ENCODE measurements around the gene VTI1A.

The VTI1A gene

DNA sequence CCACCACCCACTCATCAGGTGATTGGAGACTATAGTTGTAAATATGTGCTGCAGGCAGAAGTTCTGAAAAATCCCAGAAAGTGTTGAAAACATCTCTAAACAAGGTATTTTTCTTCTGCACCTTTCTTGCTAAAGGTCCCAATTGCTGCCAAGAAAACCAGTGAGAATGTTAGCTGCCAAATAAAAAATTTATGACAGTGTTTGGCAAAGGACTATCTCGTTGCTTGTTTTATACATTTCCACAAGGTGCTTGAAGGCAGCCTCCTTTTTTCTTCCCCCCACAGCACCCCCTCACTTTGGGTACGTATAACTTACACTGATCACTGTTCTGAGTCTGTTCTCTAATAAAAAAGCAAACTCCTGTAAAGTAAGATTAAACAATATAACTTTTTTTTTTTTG lies 344.4 kb downstream of the VTI1A start:
- no peak for DNase-seq

- no peak for DNase-seq
Observed at GRCh38 chr10:112792487-112793201, 345.6 kb downstream of the VTI1A start.

- no peak for DNase-seq
Observed at GRCh38 chr10:112793202-112793921, 346.3 kb downstream of the VTI1A start.

DNA sequence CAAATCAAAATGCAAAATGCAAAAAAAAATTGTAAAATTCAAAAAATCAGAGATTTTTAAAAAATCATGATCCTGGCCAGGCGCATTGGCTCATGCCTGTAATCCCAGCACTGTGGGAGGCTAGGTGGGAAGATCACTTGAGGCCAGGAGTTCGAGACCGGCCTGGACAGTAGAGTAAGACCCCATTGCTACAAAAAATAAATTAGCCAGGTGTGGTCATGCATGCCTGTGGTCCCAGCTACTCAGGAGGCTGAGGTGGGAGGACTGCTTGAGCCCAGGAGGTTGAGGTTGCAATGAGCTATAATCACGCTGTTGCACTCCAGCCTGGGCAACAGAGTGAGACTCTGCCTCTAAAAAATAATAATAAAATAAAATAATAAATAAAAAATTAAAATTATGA lies 347.2 kb downstream of the VTI1A start:
- DNase-seq = no peak

DNA sequence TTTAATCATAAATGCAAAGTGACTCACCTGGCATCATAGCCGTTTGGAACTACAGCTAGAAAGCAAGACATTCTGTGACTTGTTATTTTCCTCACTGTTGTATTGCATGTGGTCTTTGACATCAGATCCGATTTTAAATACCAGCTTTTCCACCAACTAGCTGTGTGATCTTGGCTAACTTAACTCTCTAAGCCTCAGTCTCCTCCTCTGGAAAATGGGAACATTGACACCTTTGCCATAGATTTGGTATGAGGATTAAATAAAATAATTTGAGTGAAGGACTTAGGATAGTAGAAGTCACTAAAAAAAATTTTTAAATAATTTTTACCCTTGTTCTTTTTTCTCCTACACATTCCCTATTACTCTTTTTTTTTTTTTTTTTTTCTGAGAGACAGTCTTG lies 348.1 kb downstream of the VTI1A start:
- DNase-seq = no peak

GRCh38 chr10:112797197-112797596 lies 350.2 kb downstream of the VTI1A start:
- no peak for DNase-seq

GRCh38 chr10:112797855-112798254 lies 350.8 kb downstream of the VTI1A start:
- DNase-seq = no peak

DNA sequence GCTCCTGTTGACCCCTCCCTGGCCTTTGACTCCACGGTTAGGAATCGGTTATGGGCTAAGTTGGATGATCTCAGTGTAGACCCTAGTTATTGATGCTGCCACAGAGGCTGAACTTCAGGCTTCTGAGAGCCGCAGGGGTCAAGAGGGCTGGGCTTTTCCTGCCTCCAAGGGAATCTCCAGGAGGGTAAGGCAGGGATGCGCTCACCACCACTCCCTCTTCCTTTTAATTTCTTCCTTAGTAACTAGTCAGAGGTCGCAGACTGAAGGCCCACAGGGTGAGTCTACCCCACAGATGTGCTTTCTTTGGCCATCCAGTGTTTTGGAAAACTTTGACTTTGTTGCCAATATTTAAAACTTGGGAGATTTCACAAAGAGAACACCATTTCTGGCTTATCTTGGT lies 352.0 kb downstream of the VTI1A start:
- no peak for DNase-seq

GRCh38 chr10:112799726-112800510 lies 352.9 kb downstream of the VTI1A start:
- DNase-seq = no peak

DNA sequence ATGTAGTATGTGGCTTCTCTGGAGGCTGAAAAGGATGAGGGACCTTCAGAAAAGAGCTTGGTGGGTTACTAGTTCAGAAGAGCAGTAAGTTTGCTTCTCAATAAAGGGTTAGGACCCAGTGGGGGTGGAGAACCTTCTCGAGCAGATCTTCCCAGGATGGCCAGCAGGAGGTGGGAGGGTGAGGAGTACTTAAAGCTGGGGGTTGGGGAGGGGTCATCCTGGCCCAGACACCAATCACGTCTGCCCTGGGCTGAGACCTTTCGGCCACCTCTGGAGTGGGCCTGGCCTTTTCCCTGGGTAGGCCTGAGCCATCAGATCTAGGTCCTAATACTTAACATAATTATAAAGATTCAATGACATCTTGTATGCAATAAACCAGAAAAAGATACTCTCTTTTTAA lies 354.0 kb downstream of the VTI1A start:
- DNase-seq = no peak

- no peak for DNase-seq
Observed at GRCh38 chr10:112801748-112802147, 354.7 kb downstream of the VTI1A start.

GRCh38 chr10:112802411-112803022 lies 355.5 kb downstream of the VTI1A start:
- no peak for DNase-seq

- DNase-seq = no peak
Observed at GRCh38 chr10:112803961-112804401, 357.0 kb downstream of the VTI1A start.

DNA sequence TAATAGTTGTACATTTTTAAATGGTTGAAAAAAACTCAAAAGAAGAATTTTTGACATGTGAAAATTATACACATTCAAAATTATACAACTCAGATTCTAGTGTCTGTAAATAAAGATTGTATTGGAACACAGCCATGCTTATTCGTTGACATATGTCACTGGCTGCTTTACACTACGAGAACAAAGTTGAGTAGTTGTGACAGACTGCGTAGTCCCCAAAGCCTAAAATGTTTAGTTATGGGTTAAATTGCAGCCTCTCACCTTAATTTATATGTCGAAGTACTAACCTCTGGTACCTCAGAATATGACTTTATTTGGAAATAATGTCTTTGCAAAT lies 358.2 kb downstream of the VTI1A start:
- DNase-seq = no peak

DNA sequence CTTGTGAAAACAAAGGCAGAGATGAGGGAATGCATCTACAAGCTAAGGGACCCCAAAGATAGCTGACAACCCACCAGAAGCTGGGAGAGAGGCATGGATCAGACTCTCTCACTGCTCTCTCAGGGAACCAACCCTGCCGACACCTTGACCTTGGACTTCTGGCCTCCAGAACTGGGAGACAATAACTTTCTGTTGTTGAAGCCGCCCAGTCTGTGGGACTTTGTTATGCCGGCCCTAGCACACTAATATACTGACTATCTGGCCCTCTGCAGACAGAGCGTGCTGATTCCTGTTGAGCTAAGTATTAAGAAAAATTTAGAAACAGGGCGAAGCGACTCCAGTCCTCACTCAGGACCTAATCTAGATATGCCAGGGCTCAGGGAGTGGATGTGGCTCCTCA lies 358.7 kb downstream of the VTI1A start:
- no peak for DNase-seq

DNA sequence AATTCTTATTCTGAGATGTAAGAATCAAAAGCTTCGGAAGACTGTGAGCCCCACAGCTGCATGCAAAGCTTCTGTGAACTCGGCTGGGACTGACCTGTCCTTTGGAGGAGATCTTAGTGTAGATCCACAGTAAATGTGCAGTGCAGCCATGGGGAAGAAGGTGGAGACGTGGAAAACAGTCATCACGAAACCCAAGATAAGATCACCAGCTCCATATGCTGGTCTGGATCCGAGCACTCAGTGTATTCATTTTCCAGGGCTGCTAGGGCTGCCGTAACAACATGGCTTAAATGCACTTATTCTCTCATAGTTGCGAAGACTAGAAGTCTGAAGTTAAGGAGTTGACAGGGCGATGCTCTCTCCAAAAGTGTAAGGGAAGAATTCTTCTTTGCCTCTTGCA lies 360.0 kb downstream of the VTI1A start:
- no peak for DNase-seq

DNA sequence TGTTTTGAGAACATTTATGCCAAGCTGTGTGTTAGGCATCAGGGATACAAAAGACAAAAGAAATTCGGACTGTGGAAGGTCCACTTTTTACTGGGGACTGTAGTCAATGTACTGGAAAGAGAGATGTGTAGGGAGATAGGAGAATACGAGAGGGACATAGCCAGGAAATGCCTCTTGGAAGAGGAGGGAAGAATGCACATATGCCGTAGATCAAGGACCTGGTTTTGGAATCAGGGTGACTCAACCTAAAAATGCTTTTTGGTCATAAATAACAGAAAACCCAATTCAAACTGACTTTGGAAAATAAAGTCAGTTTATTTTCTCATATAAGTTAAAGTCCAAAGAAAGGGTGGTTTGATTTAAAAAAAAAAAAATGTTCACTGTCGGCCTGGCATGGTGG lies 362.7 kb downstream of the VTI1A start:
- DNase-seq = no peak

- DNase-seq = no peak
Observed at GRCh38 chr10:112810711-112811151, 363.7 kb downstream of the VTI1A start.

DNA sequence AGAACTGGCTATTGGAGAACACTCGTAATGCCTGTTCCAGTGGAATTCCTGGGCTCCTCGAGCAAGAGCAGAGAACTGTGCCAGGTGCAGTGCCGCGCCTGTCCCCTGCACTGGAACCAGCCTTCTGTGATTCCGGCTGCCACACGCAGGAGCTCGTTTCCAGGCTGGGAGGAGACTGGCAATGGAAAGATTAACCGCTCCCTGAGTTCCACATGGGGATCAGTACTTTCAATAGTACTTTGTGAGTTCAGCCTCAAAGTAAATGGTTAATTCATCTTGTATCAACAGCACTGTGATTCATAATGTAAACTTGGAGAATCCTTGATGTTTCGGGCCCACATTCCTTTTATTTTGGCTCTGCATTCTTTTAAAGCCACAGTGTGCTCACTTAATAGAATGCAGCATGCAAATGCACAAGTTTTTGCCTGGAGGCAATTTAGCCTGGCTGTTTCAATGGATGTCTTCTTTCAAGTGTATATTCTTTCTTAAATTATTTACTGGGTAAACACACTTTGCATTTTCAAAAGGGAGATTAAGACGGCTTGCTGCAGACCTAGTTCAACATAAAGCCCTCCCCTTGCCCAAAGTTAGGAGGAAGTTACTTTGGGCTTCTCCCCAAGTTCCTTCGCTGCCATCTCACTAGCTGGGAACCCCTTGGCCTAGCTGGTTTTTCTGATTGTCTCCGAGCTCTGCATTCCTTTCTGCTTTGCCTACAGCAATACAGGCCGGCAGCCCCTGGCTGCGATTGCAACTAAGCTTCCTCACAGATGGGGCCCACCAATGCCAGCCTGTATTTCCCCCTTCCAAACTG lies 364.9 kb downstream of the VTI1A start:
- DNase-seq = no peak

DNA sequence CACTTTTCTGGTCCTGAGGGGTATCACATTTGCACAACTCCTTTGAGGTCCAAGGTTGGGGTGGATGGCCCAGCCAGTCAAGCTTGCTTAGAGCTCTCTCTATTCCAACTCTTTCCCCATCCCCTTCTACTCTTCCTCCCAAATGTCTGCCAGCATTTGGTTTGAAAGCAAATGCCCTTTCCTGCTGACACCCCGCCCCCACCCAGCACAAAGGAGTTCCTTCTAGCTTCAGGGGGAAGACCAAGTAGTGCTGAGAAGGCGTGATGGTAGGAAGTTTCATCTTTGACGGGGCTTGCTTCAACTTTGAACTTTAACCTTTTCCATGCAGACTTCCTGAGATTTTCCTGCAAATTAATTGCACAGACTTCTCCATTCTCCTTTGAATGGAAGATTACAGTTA lies 365.6 kb downstream of the VTI1A start:
- no peak for DNase-seq

GRCh38 chr10:112813866-112814591 lies 367.0 kb downstream of the VTI1A start:
- DNase-seq = no peak
